Measurements from ENCODE around the gene SMC2.

The SMC2 gene

DNA sequence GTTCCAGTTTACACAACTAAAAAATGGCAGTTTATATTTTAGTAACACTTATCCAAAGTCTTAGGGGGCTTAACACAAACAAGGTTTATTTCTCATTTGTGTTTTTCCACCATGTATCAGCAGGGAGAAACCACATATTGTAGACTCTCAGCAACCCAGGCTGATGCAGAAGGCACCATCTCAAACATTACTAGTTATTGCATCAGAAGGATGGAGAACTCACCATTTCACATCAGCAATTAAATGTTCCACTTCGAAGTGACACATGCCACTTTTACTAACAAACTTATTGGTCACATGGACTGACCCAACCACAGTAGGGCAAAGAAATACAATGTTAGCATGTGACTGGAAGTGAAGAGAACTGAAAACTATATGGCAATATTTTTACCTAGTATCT, 22.5 kb upstream of the SMC2 start:
- H3K27me3 ChIP-seq (ENCODE audit: insufficient read depth, poor library complexity, severe bottlenecking) = no peaks in the 10 kb centered on the region
- no peak for TF ChIP-seq SPI1 (IDR thresholded peaks at IDR 0.05; ENCODE audit: borderline replicate concordance, low read depth)
- TF ChIP-seq, protein P1, sequence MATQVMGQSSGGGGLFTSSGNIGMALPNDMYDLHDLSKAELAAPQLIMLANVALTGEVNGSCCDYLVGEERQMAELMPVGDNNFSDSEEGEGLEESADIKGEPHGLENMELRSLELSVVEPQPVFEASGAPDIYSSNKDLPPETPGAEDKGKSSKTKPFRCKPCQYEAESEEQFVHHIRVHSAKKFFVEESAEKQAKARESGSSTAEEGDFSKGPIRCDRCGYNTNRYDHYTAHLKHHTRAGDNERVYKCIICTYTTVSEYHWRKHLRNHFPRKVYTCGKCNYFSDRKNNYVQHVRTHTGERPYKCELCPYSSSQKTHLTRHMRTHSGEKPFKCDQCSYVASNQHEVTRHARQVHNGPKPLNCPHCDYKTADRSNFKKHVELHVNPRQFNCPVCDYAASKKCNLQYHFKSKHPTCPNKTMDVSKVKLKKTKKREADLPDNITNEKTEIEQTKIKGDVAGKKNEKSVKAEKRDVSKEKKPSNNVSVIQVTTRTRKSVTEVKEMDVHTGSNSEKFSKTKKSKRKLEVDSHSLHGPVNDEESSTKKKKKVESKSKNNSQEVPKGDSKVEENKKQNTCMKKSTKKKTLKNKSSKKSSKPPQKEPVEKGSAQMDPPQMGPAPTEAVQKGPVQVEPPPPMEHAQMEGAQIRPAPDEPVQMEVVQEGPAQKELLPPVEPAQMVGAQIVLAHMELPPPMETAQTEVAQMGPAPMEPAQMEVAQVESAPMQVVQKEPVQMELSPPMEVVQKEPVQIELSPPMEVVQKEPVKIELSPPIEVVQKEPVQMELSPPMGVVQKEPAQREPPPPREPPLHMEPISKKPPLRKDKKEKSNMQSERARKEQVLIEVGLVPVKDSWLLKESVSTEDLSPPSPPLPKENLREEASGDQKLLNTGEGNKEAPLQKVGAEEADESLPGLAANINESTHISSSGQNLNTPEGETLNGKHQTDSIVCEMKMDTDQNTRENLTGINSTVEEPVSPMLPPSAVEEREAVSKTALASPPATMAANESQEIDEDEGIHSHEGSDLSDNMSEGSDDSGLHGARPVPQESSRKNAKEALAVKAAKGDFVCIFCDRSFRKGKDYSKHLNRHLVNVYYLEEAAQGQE (IDR thresholded peaks at IDR 0.05; ENCODE audit: insufficient replicate concordance, low read depth) = no peak
- TF ChIP-seq GABPA (IDR thresholded peaks at IDR 0.05; ENCODE audit: low read depth) = no peak
- TF ChIP-seq CTCF (IDR thresholded peaks at IDR 0.05; ENCODE audit: insufficient read depth, low read length) = no peak
- no peak for DNase-seq (ENCODE audit: low read depth in 1 of 2, low spot score in 1 of 2)
- H3K27ac ChIP-seq (replicated peaks) = no peak overlapping the region
- no peak overlapping the region for H3K4me3 ChIP-seq (replicated peaks; ENCODE audit: insufficient read depth, low read length)

GRCh38 chr9:104073098-104073769, 20.9 kb upstream of the SMC2 start:
- DNase-seq (ENCODE audit: low read depth in 1 of 2, low spot score in 1 of 2) = no peak
- Histone ChIP-seq H3K27me3 (ENCODE audit: insufficient read depth, poor library complexity, severe bottlenecking) (no peaks in the 10 kb centered on the region), H3K4me3 (replicated peaks; ENCODE audit: insufficient read depth, low read length) (no peak overlapping the region), H3K27ac (replicated peaks) (no peak overlapping the region)
- TF ChIP-seq CTCF (IDR thresholded peaks at IDR 0.05; ENCODE audit: insufficient read depth, low read length) (no peak), GABPA (IDR thresholded peaks at IDR 0.05; ENCODE audit: low read depth) (no peak), POLR2AphosphoS5 (IDR thresholded peaks at IDR 0.05; ENCODE audit: low read depth) (no peak), SPI1 (IDR thresholded peaks at IDR 0.05; ENCODE audit: borderline replicate concordance, low read depth) (no peak)
- TF ChIP-seq, protein P1 (IDR thresholded peaks at IDR 0.05; ENCODE audit: insufficient replicate concordance, low read depth) = no peak

GRCh38 chr9:104073770-104074133, 20.4 kb upstream of the SMC2 start:
- H3K27me3 ChIP-seq (ENCODE audit: insufficient read depth, poor library complexity, severe bottlenecking) = no peaks in the 10 kb centered on the region
- no peak for DNase-seq (ENCODE audit: low read depth in 1 of 2, low spot score in 1 of 2)
- no peak overlapping the region for H3K4me3 ChIP-seq (replicated peaks; ENCODE audit: insufficient read depth, low read length)
- TF ChIP-seq, protein P1 (IDR thresholded peaks at IDR 0.05; ENCODE audit: insufficient replicate concordance, low read depth) = no peak
- TF ChIP-seq CTCF (IDR thresholded peaks at IDR 0.05; ENCODE audit: insufficient read depth, low read length) = no peak
- no peak for TF ChIP-seq POLR2AphosphoS5 (IDR thresholded peaks at IDR 0.05; ENCODE audit: low read depth)
- no peak for TF ChIP-seq SPI1 (IDR thresholded peaks at IDR 0.05; ENCODE audit: borderline replicate concordance, low read depth)
- no peak for TF ChIP-seq GABPA (IDR thresholded peaks at IDR 0.05; ENCODE audit: low read depth)
- no peak overlapping the region for H3K27ac ChIP-seq (replicated peaks)

All from HL-60 (cell line).